GM18951 (cell line): Measurements from ENCODE around the gene MAPRE2.

Experiments used
- POLR2A ChIP-seq: IDR thresholded peaks from 4 replicates; pipeline ENCODE4 v1.6.1; 2011; ENCODE audit warnings: mild to moderate bottlenecking; ENCODE audit not compliant: insufficient read length, insufficient read depth; ENCODE audit errors: extremely low read depth
- in situ Hi-C: fragments of 300-500 bp; cut with MboI; formaldehyde crosslinking; loops from one replicate; pipeline ENCODE4 v1.12.0; 2022; ENCODE audit warnings: low sequenced_read_pairs, mixed read lengths, inconsistent platforms; ENCODE audit not compliant: unreplicated experiment

MAPRE2 gene

GRCh38 chr18:35026407-35027061 is 14.7 kb upstream of the MAPRE2 start:
- in situ Hi-C loops, result no loop called here

GRCh38 chr18:35027206-35027605 is 14.0 kb upstream of the MAPRE2 start:
- TF ChIP-seq POLR2A, result no peak
- in situ Hi-C loops, result no loop called here

More at GRCh38 chr18:35026407-35027061, 14.7 kb upstream of the MAPRE2 start:
- TF ChIP-seq POLR2A, result no peak

GRCh38 chr18:35028536-35028935 is 12.7 kb upstream of the MAPRE2 start:
- in situ Hi-C loops, result no loop called here
- TF ChIP-seq POLR2A, result no peak

GRCh38 chr18:35029103-35029502 is 12.1 kb upstream of the MAPRE2 start:
- in situ Hi-C loops, result no loop called here
- TF ChIP-seq POLR2A, result no peak

GRCh38 chr18:35029770-35030169 is 11.4 kb upstream of the MAPRE2 start:
- in situ Hi-C loops, result no loop called here
- no peak for TF ChIP-seq POLR2A

GRCh38 chr18:35030277-35030989 is 10.8 kb upstream of the MAPRE2 start:
- in situ Hi-C loops, result no loop called here
- TF ChIP-seq POLR2A, result no peak

GRCh38 chr18:35032113-35032512 is 9.1 kb upstream of the MAPRE2 start:
- no peak for TF ChIP-seq POLR2A
- in situ Hi-C loops, result no loop called here

GRCh38 chr18:35038029-35038428 is 3.2 kb upstream of the MAPRE2 start:
- no peak for TF ChIP-seq POLR2A
- in situ Hi-C loops, result no loop called here

- no peak for TF ChIP-seq POLR2A
- in situ Hi-C loops, result no loop called here
These were observed 2.2 kb upstream of the MAPRE2 start for GRCh38 chr18:35038881-35039491.

GRCh38 chr18:35040638-35040987 is 600 bp upstream of the MAPRE2 start:
- no peak for TF ChIP-seq POLR2A
- in situ Hi-C loops, result no loop called here

- in situ Hi-C loops, result no loop called here
- no peak for TF ChIP-seq POLR2A
These were observed 688 bp downstream of the MAPRE2 start for GRCh38 chr18:35041815-35042387.

- no peak for TF ChIP-seq POLR2A
- in situ Hi-C loops, result no loop called here
These were observed 1.3 kb downstream of the MAPRE2 start for GRCh38 chr18:35042389-35043071.

- no peak for TF ChIP-seq POLR2A
- in situ Hi-C loops, result no loop called here
These were observed 2.0 kb downstream of the MAPRE2 start for GRCh38 chr18:35043207-35043606.
